Activated T-helper 17 cell treated with anti-CD3 and anti-CD28 coated beads, Interleukin-2, amount 50 U/mL, for 72 hours (primary cell): Measurements from ENCODE around the gene LYST. TPM values are rescaled to one million over a fixed set of nuclear protein-coding genes. Genes with fewer than 3 reads are reported as not detected.
"Not testable (repeated sequence)": the region's sequence is repeated elsewhere in the genome, so short reads cannot be mapped to it uniquely, and the experiment has no call there.

Experiments
- ATAC-seq: fragments of 150-1000 bp; cut with Tn5 transposase; replicated peaks from 2 replicates; pipeline ENCODE4 v1.10.0; 2021; ENCODE audit warnings: mild to moderate bottlenecking, moderate library complexity
- H3K27ac Mint-ChIP-seq: one replicate; pipeline ENCODE4 v1.8.0; 2022; ENCODE audit warnings: mixed read lengths
- H3K27me3 Mint-ChIP-seq: one replicate; pipeline ENCODE4 v1.8.0; 2022; ENCODE audit warnings: mixed read lengths
- H3K36me3 Mint-ChIP-seq: one replicate; pipeline ENCODE4 v1.8.0; 2022; ENCODE audit warnings: low read depth, mild to moderate bottlenecking, mixed read lengths
- H3K4me1 Mint-ChIP-seq: one replicate; pipeline ENCODE4 v1.8.0; 2022; ENCODE audit warnings: mixed read lengths
- H3K4me3 Mint-ChIP-seq: one replicate; pipeline ENCODE4 v1.8.0; 2022; ENCODE audit warnings: mild to moderate bottlenecking, mixed read lengths
- H3K9me3 Mint-ChIP-seq: one replicate; pipeline ENCODE4 v1.8.0; 2022; ENCODE audit warnings: mixed read lengths
- total RNA-seq, 2 donors: library from RNA; stranded (reverse); gene quantifications; one replicate each; pipeline ENCODE4 v1.2.3, GENCODE V29; 2022

The LYST gene
- total RNA-seq, 2 donors from 2014 or later = 19.8 to 41.2 TPM

DNA sequence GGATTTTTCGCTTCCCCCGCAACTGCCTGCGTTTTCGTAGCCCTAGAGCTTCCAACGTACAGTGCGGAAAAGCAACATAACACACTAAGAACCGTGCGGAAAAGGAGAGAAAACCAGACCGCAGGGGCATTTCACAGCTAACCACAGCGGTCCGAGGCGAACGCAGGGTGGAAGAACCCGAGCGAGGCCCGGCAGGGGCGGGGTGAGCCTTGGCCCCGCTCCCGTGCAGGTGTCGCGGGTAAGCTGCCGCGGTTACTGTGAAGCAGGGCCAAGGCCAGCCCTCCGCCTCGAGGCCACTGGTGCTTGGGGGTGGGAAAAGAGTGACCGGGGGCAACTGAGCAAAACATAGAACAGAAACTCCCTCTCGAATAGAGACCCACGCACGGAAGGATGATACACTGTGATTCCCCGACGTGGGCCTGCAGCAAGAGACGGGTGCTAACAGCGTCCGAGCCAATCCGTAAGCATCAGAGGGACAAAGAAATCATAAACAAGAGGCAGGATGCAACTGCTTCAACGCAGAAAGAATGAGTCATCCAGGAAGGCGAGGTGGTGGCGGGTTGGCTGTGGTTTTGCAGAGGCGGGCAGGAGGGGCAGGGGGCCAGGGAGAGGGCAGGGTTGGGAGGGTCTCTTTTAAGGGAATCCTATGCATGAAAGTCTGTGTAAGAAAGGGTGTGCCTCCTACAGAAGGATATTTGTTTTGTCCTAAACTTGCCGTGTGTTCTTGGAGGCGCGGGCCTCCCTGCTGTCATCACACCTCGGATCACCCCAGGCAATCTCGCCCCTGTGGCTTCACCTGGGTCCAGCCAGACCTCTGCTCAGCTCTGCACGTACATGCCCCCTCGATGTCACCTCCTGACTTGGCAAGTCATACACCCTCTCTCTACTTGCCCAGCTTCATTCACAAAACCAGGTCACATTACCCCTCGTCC is 224.4 kb downstream of the LYST start:
- peaks cover 22% of the 10 kb centered on the region for H3K4me1 Mint-ChIP-seq
- H3K9me3 Mint-ChIP-seq = no peaks in the 10 kb centered on the region
- peak; percentile 88 for ATAC-seq
- peaks cover 6% of the 10 kb centered on the region for H3K36me3 Mint-ChIP-seq
- H3K4me3 Mint-ChIP-seq = peak overlapping the region; percentile 78
- peak overlapping the region; percentile 90 for H3K27ac Mint-ChIP-seq
- H3K27me3 Mint-ChIP-seq = peaks cover 16% of the 10 kb centered on the region

- peaks cover 6% of the 10 kb centered on the region for H3K36me3 Mint-ChIP-seq
- ATAC-seq = no peak
- no peak overlapping the region for H3K27ac Mint-ChIP-seq
- peak overlapping the region; percentile 78 for H3K4me3 Mint-ChIP-seq
- H3K9me3 Mint-ChIP-seq = no peaks in the 10 kb centered on the region
- H3K4me1 Mint-ChIP-seq = peaks cover 22% of the 10 kb centered on the region
- peaks cover 4% of the 10 kb centered on the region for H3K27me3 Mint-ChIP-seq
These were observed 226.1 kb downstream of the LYST start for GRCh38 chr1:235640580-235640979.

GRCh38 chr1:235639226-235640205 is 227.2 kb downstream of the LYST start:
- Mint-ChIP-seq H3K27ac (no peak overlapping the region), H3K27me3 (no peaks in the 10 kb centered on the region), H3K4me1 (peaks cover 22% of the 10 kb centered on the region), H3K36me3 (peaks cover 6% of the 10 kb centered on the region), H3K4me3 (no peak overlapping the region), H3K9me3 (no peaks in the 10 kb centered on the region)
- ATAC-seq = no peak

DNA sequence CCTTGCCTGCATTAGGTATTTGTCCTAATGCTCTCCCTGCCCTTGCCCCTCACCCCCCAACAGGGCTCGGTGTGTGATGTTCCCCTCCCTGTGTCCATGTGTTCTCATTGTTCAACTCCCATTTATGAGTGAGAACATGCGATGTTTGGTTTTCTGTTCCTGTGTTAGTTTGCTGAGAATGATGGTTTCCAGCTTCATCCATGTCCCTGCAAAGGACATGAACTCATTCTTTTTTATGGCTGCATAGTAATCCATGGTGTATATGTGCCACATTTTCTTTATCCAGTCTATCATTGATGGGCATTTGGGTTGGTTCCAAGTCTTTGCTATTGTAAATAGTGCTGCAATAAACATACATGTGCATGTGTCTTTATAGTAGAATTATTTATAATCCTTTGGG is 228.1 kb downstream of the LYST start:
- not testable (repeated sequence) for H3K27me3 Mint-ChIP-seq, H3K27ac Mint-ChIP-seq, H3K9me3 Mint-ChIP-seq, H3K36me3 Mint-ChIP-seq, ATAC-seq, H3K4me3 Mint-ChIP-seq
- H3K4me1 Mint-ChIP-seq = peaks cover 21% of the 10 kb centered on the region

GRCh38 chr1:235637756-235638534 is 228.8 kb downstream of the LYST start:
- Mint-ChIP-seq H3K4me1 (peaks cover 14% of the 10 kb centered on the region), H3K27ac (no peak overlapping the region), H3K9me3 (no peaks in the 10 kb centered on the region), H3K36me3 (peaks cover 6% of the 10 kb centered on the region), H3K4me3 (no peak overlapping the region), H3K27me3 (no peaks in the 10 kb centered on the region)
- ATAC-seq = no peak

- no peak overlapping the region for H3K4me3 Mint-ChIP-seq
- H3K4me1 Mint-ChIP-seq = no peaks in the 10 kb centered on the region
- H3K27me3 Mint-ChIP-seq = no peaks in the 10 kb centered on the region
- H3K9me3 Mint-ChIP-seq = no peaks in the 10 kb centered on the region
- no peak for ATAC-seq
- H3K36me3 Mint-ChIP-seq = no peaks in the 10 kb centered on the region
- H3K27ac Mint-ChIP-seq = no peak overlapping the region
These were observed 230.6 kb downstream of the LYST start for GRCh38 chr1:235635938-235636662.

- H3K27ac Mint-ChIP-seq = peak overlapping the region; percentile 25
- H3K4me1 Mint-ChIP-seq = no peaks in the 10 kb centered on the region
- no peaks in the 10 kb centered on the region for H3K9me3 Mint-ChIP-seq
- H3K4me3 Mint-ChIP-seq = peak overlapping the region; percentile 57
- peak; percentile 83 for ATAC-seq
- H3K36me3 Mint-ChIP-seq = no peaks in the 10 kb centered on the region
- H3K27me3 Mint-ChIP-seq = no peaks in the 10 kb centered on the region
These were observed 234.0 kb downstream of the LYST start for GRCh38 chr1:235632506-235633401.

- Mint-ChIP-seq H3K4me1 (no peaks in the 10 kb centered on the region), H3K27ac (no peak overlapping the region), H3K27me3 (no peaks in the 10 kb centered on the region), H3K36me3 (no peaks in the 10 kb centered on the region), H3K4me3 (peak overlapping the region; percentile 57), H3K9me3 (no peaks in the 10 kb centered on the region)
- ATAC-seq = no peak
These were observed 234.9 kb downstream of the LYST start for GRCh38 chr1:235631816-235632215.

GRCh38 chr1:235628316-235629005 is 238.2 kb downstream of the LYST start:
- Mint-ChIP-seq H3K36me3 (no peaks in the 10 kb centered on the region), H3K4me1 (no peaks in the 10 kb centered on the region), H3K27ac (no peak overlapping the region), H3K4me3 (no peak overlapping the region), H3K27me3 (peaks cover 6% of the 10 kb centered on the region), H3K9me3 (no peaks in the 10 kb centered on the region)
- ATAC-seq = no peak

GRCh38 chr1:235625831-235626230 is 240.9 kb downstream of the LYST start:
- Mint-ChIP-seq H3K4me1 (no peaks in the 10 kb centered on the region), H3K9me3 (no peaks in the 10 kb centered on the region), H3K36me3 (no peaks in the 10 kb centered on the region), H3K27ac (no peak overlapping the region), H3K27me3 (peaks cover 6% of the 10 kb centered on the region), H3K4me3 (no peak overlapping the region)
- ATAC-seq = no peak

- no peaks in the 10 kb centered on the region for H3K9me3 Mint-ChIP-seq
- H3K4me3 Mint-ChIP-seq = no peak overlapping the region
- ATAC-seq = no peak
- no peaks in the 10 kb centered on the region for H3K36me3 Mint-ChIP-seq
- no peak overlapping the region for H3K27ac Mint-ChIP-seq
- H3K4me1 Mint-ChIP-seq = no peaks in the 10 kb centered on the region
- H3K27me3 Mint-ChIP-seq = peaks cover 6% of the 10 kb centered on the region
These were observed 241.4 kb downstream of the LYST start for GRCh38 chr1:235625340-235625739.

- no peak for ATAC-seq
- Mint-ChIP-seq H3K36me3 (no peaks in the 10 kb centered on the region), H3K27ac (no peak overlapping the region), H3K9me3 (no peaks in the 10 kb centered on the region), H3K4me3 (no peak overlapping the region), H3K4me1 (no peaks in the 10 kb centered on the region), H3K27me3 (peaks cover 6% of the 10 kb centered on the region)
These were observed 241.9 kb downstream of the LYST start for GRCh38 chr1:235624721-235625333.
